Activated T-helper 2 cell treated with anti-CD3 and anti-CD28 coated beads, Interferon-gamma antibody, Interleukin-2, Interleukin-4, amounts not matched to agents 10 μg/mL and 5 μg/mL and 100 μg/mL, durations not matched to agents 14 hours and 24 hours and 36 hours (primary cell): ENCODE results near the gene SPTBN4. TPM values are rescaled to one million over a fixed set of nuclear protein-coding genes. Genes with fewer than 3 reads are reported as not detected.
"Not testable (repeated sequence)": the region's sequence is repeated elsewhere in the genome, so short reads cannot be mapped to it uniquely, and the experiment has no call there.

Experiments used
- DNase-seq: peaks from one replicate; pipeline ENCODE4 v3.0.0; 2021; ENCODE audit warnings: low spot score
- H3K27ac Mint-ChIP-seq: one replicate; pipeline ENCODE4 v1.8.0; 2021; ENCODE audit warnings: mixed read lengths
- H3K27me3 Mint-ChIP-seq: one replicate; pipeline ENCODE4 v1.8.0; 2021; ENCODE audit warnings: low read depth, mixed read lengths
- H3K36me3 Mint-ChIP-seq: one replicate; pipeline ENCODE4 v1.8.0; 2021; ENCODE audit warnings: low read depth, mixed read lengths
- H3K4me1 Mint-ChIP-seq: one replicate; pipeline ENCODE4 v1.8.0; 2021; ENCODE audit warnings: low read depth, mixed read lengths
- H3K4me3 Mint-ChIP-seq: one replicate; pipeline ENCODE4 v1.8.0; 2021; ENCODE audit warnings: low read depth, mild to moderate bottlenecking, moderate library complexity, mixed read lengths
- H3K9me3 Mint-ChIP-seq: one replicate; pipeline ENCODE4 v1.8.0; 2021; ENCODE audit warnings: mixed read lengths
- intact Hi-C: fragments of 100-400 bp; cut with micrococcal nuclease; formaldehyde crosslinking; loops from one replicate; pipeline ENCODE4 v1.15.1; 2023
- total RNA-seq: library from RNA; stranded (reverse); gene quantifications from 2 replicates; pipeline ENCODE4 v1.2.3, GENCODE V29; 2022

Gene SPTBN4
- total RNA-seq, 1 donor from 2014 or later = 0.30 TPM

DNA sequence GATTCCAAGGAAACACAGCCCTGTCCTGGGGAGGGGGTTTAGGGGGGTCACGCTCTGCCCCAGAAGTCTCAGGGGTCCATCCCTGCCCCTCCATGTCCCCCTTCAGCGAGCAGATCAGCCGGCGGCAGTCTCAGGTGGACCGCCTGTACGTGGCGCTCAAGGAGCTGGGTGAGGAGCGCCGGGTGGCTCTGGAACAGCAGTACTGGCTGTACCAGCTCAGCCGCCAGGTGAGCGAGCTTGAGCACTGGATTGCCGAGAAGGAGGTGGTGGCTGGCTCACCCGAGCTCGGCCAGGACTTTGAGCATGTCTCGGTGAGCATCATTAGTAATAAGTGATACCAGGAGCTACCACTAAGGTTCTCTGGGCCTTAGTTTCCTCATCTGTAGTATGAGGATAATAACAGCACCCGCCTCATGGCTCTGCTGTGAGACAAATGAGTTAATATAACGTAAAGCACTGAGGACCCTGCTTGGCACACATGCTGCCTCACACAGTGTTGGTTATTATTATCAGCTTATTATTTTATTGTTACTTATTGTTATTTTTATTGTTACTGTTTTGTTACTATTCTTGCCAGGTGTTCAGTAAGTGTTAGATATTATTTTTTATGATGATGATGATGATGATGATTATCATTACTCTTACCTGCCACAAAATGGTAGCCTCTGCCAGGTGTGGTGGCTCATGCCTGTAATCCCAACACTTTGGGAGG is 89.3 kb downstream of the SPTBN4 start:
- Mint-ChIP-seq H3K4me1 (peaks cover 2% of the 10 kb centered on the region), H3K36me3 (no peaks in the 10 kb centered on the region), H3K27ac (no peak overlapping the region), H3K27me3 (peaks cover 29% of the 10 kb centered on the region), H3K9me3 (no peaks in the 10 kb centered on the region), H3K4me3 (no peak overlapping the region)
- intact Hi-C loops = no loop called here
- no peak for DNase-seq

GRCh38 chr19:40556953-40557530 is 90.2 kb downstream of the SPTBN4 start:
- Mint-ChIP-seq H3K36me3 (no peaks in the 10 kb centered on the region), H3K27me3 (peaks cover 29% of the 10 kb centered on the region), H3K4me1 (peaks cover 5% of the 10 kb centered on the region), H3K27ac (no peak overlapping the region), H3K9me3 (no peaks in the 10 kb centered on the region), H3K4me3 (no peak overlapping the region)
- no peak for DNase-seq
- intact Hi-C loops = no loop called here

GRCh38 chr19:40559394-40559793 is 92.6 kb downstream of the SPTBN4 start:
- intact Hi-C loops = no loop called here
- no peaks in the 10 kb centered on the region for H3K36me3 Mint-ChIP-seq
- DNase-seq = no peak
- no peaks in the 10 kb centered on the region for H3K9me3 Mint-ChIP-seq
- peaks cover 16% of the 10 kb centered on the region for H3K27me3 Mint-ChIP-seq
- no peak overlapping the region for H3K4me3 Mint-ChIP-seq
- peaks cover 3% of the 10 kb centered on the region for H3K4me1 Mint-ChIP-seq
- H3K27ac Mint-ChIP-seq = no peak overlapping the region

GRCh38 chr19:40560092-40560507 is 93.3 kb downstream of the SPTBN4 start:
- no peak overlapping the region for H3K27ac Mint-ChIP-seq
- no peaks in the 10 kb centered on the region for H3K36me3 Mint-ChIP-seq
- H3K4me3 Mint-ChIP-seq = no peak overlapping the region
- no peaks in the 10 kb centered on the region for H3K9me3 Mint-ChIP-seq
- peaks cover 13% of the 10 kb centered on the region for H3K27me3 Mint-ChIP-seq
- peaks cover 3% of the 10 kb centered on the region for H3K4me1 Mint-ChIP-seq
- DNase-seq = no peak
- intact Hi-C loops = no loop called here

GRCh38 chr19:40561947-40562346 is 95.1 kb downstream of the SPTBN4 start:
- Mint-ChIP-seq H3K4me3 (no peak overlapping the region), H3K4me1 (peaks cover 3% of the 10 kb centered on the region), H3K36me3 (no peaks in the 10 kb centered on the region), H3K27ac (no peak overlapping the region), H3K27me3 (peaks cover 22% of the 10 kb centered on the region), H3K9me3 (no peaks in the 10 kb centered on the region)
- intact Hi-C loops = no loop called here
- no peak for DNase-seq

DNA sequence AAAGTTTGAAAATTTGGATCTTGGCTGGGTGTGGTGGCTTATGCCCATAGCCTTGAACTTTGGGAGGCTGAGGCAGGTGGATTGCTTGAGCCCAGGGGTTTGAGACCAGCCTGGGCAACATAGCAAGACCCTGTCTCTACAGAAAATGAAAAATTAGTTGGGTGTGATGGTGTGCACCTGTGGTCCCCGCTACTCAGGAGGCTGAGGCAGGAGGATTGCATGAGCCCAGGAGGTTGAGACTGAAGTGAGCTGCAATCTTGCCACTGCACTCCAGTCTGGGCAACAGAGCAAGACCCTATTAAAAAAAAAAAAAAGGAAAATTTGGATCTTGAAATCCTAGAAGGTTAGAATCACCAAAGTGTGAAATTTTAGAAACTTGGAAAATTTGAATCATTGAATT is 97.7 kb downstream of the SPTBN4 start:
- H3K4me3 Mint-ChIP-seq, DNase-seq, H3K27ac Mint-ChIP-seq, H3K36me3 Mint-ChIP-seq, H3K4me1 Mint-ChIP-seq, intact Hi-C loops, H3K9me3 Mint-ChIP-seq: not testable (repeated sequence)
- peaks cover 41% of the 10 kb centered on the region for H3K27me3 Mint-ChIP-seq

DNA sequence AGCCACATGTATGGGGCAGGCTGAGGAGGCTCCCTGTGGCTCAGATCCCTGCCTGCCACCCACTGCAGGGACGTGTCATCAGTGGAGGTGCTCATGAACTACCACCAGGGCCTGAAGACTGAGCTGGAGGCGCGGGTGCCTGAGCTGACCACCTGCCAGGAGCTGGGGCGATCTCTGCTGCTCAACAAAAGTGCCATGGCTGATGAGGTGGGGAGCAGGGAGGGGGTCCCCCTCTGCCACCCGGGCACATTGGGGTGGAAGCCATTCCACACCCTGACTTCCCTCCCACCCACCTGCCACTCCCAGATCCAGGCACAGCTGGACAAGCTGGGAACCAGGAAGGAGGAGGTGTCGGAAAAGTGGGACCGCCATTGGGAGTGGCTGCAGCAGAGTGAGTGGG is 98.6 kb downstream of the SPTBN4 start:
- peaks cover 42% of the 10 kb centered on the region for H3K27me3 Mint-ChIP-seq
- intact Hi-C loops = no loop called here
- no peaks in the 10 kb centered on the region for H3K36me3 Mint-ChIP-seq
- H3K27ac Mint-ChIP-seq = no peak overlapping the region
- H3K4me1 Mint-ChIP-seq = peaks cover 6% of the 10 kb centered on the region
- no peak overlapping the region for H3K4me3 Mint-ChIP-seq
- no peaks in the 10 kb centered on the region for H3K9me3 Mint-ChIP-seq
- DNase-seq = no peak

- Mint-ChIP-seq H3K27ac (no peak overlapping the region), H3K9me3 (no peaks in the 10 kb centered on the region), H3K27me3 (peaks cover 42% of the 10 kb centered on the region), H3K4me3 (no peak overlapping the region), H3K36me3 (no peaks in the 10 kb centered on the region), H3K4me1 (peaks cover 11% of the 10 kb centered on the region)
- DNase-seq = no peak
- intact Hi-C loops = no loop called here
Measured at GRCh38 chr19:40565910-40566495, 99.2 kb downstream of the SPTBN4 start.

GRCh38 chr19:40567040-40567749 is 100.4 kb downstream of the SPTBN4 start:
- intact Hi-C loops = no loop called here
- H3K4me1 Mint-ChIP-seq = peaks cover 9% of the 10 kb centered on the region

GRCh38 chr19:40567750-40568494 is 101.1 kb downstream of the SPTBN4 start:
- Mint-ChIP-seq H3K9me3 (no peaks in the 10 kb centered on the region), H3K27me3 (peaks cover 43% of the 10 kb centered on the region), H3K4me1 (peaks cover 9% of the 10 kb centered on the region), H3K4me3 (no peak overlapping the region), H3K36me3 (no peaks in the 10 kb centered on the region), H3K27ac (no peak overlapping the region)
- intact Hi-C loops = no loop called here
- no peak for DNase-seq

More at GRCh38 chr19:40567040-40567749, 100.4 kb downstream of the SPTBN4 start:
- H3K4me3 Mint-ChIP-seq = no peak overlapping the region
- H3K27me3 Mint-ChIP-seq = peaks cover 42% of the 10 kb centered on the region
- H3K27ac Mint-ChIP-seq = no peak overlapping the region
- no peaks in the 10 kb centered on the region for H3K9me3 Mint-ChIP-seq
- no peak for DNase-seq
- H3K36me3 Mint-ChIP-seq = no peaks in the 10 kb centered on the region

- Mint-ChIP-seq H3K4me1 (peaks cover 9% of the 10 kb centered on the region), H3K9me3 (no peaks in the 10 kb centered on the region), H3K27me3 (peaks cover 38% of the 10 kb centered on the region), H3K27ac (peak overlapping the region; percentile 36), H3K4me3 (peak overlapping the region; percentile 54), H3K36me3 (no peaks in the 10 kb centered on the region)
- intact Hi-C loops = loop anchor here (1.0 to 2.0 kb wide), 2 partner anchors 34 to 127 kb away; no protein-coding TSS in a partner anchor
- DNase-seq = peak; percentile 98
Measured at GRCh38 chr19:40570313-40571004, 103.7 kb downstream of the SPTBN4 start.

DNA sequence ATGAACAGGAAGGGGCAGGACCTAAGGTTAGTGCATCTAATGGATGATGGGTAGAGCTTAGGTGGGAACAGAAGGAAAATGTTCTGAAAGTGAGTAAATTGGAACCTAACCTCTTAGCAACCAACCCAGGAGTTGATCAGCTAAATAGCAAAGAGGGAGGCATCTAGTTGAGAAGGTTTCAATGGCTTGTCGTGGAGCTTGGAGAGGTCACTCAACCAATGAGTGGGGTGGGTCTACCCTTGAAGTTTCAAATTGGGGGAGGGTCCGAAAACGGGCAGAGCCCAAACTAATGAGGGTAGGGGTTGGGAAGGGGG is 104.2 kb downstream of the SPTBN4 start:
- Mint-ChIP-seq H3K4me1 (peaks cover 10% of the 10 kb centered on the region), H3K4me3 (peak overlapping the region; percentile 34), H3K27ac (peak overlapping the region; percentile 23), H3K9me3 (no peaks in the 10 kb centered on the region), H3K36me3 (no peaks in the 10 kb centered on the region), H3K27me3 (peaks cover 34% of the 10 kb centered on the region)
- intact Hi-C loops = loop anchor here (2.0 kb wide), 1 partner anchor 34 kb away; no protein-coding TSS in a partner anchor
- DNase-seq = no peak
